GM18870 (cell line): ENCODE data around the gene SPATA31D1.

Experiments used
- ATAC-seq: cut with Tn5 transposase; IDR thresholded peaks from one replicate; pipeline ENCODE4 v1.9.1; 2021; ENCODE audit warnings: moderate library complexity; ENCODE audit not compliant: unreplicated experiment

The SPATA31D1 gene

DNA sequence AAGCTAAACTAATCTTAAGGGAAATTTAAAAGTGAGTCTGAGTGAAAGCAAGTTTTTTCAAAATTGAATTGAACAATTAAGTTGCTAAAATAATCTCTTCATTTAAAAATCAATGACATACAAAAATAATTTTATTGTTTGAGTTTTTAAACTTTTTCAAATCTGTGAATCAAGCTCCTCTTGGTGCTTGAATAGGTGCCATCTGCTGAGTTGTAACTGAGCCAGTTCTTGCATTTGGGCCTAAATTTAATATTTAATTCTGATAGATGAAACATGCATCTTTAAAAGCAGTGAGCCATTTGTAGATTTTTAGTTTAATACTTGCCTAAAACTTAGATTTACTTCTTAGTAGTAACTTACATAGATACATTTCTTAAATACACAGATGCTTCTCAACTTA is 31.8 kb downstream of the SPATA31D1 start:
- ATAC-seq = no peak

DNA sequence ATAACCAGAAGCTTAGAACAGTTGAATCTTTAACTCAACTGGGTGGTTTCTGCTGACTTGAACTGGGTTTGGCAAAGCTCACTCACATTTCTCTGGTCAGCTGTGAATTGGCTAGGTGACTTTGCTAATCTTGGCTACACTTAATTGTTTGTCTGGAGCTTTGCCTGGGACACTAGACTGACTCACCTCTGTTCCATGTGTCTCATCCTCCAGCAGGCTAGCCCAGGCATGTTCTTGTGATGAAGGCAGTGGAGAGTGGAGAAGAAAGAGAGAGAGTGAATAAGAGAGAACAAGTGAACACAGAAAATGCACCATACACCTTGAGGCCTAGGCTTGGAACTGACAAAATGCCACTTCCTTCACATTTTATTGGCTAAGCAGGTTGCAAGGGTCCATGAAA is 32.6 kb downstream of the SPATA31D1 start:
- no peak for ATAC-seq

DNA sequence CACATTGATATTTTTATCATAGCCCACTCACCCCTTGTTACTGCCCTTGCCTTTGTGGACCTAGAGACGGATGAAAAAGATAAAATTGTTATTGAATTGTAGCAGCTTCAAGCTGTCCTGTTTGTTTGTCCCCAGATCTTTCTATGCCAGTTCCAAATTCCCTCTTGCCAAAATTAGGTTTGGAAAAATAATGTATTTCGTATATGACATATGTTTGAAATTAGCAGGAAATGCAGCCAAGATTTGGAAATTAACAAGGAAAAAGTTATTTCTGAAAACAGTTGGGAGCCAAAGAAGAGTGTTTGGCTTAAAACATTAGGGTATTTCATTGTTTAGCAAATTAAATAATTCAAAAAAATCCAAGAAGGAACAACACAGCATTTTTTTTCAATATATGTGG is 33.5 kb downstream of the SPATA31D1 start:
- no peak for ATAC-seq

DNA sequence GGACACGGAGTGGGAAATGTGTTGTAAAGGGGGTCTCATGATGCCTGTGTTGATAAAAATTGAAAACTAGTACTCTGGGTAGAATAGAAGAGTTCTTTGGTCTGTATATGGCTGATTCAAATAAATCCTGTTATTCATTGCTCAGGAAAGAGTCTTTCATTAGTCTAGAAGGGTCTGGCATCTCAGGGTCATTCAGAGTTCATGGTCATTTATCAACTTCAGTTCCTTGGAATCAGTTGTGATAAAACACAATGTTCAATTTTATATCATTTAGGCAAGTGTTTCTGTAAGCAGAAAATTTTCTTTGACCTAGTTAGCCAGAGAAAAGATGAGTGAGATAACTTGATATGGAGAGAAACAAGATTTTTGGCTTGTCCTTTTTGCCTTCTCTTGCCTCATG is 36.3 kb downstream of the SPATA31D1 start:
- no peak for ATAC-seq

DNA sequence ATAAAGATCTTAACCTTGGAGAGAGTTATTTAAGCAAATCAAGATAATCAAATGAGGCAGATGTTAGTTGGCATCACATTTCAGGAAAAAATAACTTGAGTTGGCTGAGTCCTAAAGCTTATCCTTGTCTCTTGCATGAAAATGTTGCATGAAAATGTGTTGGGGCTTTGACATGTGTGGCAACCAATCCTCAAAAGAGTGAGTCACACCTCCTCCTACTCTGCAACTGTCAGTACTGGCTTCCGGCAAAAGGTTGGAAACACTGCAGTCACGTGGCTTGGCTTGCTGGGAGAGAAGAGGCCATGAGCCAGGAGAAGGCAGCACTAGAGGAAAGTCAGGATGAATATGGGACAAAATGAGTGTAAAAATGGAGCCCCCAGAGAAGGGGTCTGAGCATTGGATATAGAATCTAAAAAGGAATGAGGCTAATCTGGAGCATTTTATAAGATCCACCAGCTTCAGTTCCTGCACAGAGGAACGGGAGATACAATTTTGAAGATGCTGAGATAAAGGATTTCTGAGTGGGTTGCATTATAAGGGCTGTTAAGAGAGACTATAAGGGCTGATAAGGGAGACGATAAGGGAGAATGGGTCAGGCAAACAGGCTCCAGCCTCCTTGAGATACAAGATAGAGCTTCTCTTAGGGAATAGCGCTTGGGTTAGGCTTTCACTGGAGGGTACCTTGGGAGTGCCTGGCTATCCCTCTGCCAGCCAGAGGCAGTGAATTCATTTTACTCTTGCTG is 43.1 kb downstream of the SPATA31D1 start:
- ATAC-seq = no peak

DNA sequence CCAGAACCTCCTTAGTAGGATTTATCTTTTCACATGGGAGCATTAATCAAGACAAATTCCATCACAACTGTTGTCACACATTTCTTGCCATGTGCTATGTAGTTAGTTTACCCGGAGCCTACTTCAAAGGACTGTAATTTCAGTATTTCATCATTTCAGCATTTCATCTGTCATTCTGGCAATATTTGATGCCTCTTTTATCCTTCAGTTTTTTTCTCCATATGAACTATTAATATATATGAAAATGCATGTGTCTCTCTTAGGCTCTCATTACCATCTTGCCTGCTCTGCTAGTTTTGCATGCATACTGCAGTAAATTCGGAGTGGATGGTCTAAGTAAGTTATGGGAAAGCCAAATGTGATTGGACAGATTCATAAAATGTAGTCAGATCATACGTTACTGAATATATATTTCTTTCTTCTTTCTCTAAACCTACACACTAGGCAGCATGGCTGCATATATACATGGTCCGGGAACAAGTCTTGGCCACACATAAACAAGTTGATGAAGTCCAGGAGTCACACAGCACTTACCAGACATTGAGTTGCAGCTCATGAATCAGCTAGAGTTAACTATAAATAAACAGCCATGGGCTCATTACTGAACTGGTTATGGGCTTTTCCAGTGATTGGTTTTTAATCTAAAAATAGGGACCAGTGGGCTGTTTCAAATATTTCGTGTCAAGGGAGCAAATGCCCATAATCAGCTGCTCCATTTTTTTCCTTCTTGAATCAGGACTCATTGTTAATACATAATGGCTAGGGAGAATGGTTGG is 46.6 kb downstream of the SPATA31D1 start:
- ATAC-seq = no peak

DNA sequence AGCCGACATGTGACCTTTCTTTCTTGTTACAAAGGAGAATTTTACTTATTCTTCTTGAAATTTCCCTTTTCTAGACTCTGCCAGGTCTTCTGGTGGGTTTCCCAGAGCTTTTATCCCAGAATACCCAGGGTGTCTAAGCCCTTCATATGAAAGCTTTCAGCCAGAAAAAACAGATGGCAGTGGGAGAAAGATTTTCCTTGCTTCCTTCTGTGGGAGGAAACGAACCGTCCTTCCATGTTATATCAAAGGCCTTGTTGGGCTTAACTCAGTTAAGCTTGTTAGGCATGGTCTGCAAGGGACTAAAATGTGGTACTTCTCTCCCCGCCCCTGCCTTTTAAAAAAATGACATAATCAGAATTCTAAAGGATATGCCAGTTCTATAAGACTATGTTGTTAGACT is 47.5 kb downstream of the SPATA31D1 start:
- ATAC-seq = no peak

DNA sequence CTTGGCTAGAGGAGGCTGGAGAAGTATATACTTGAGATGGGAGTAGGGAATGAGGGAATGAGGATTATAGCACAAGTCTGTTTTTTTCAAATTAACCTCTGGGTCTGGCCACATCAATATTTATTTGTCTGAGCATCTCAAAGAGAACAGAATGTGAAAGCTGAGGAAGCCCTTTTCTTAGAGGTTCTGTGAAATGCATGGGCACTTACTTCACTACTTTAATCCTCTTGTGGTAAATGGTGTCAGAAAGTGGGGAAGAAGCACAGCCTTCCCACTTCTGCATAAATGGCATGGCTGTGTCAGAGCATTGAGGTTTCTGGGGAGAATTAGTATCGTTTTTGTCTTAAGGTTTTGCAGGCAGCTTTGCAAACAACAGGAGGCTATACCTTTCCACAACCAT is 48.6 kb downstream of the SPATA31D1 start:
- no peak for ATAC-seq

DNA sequence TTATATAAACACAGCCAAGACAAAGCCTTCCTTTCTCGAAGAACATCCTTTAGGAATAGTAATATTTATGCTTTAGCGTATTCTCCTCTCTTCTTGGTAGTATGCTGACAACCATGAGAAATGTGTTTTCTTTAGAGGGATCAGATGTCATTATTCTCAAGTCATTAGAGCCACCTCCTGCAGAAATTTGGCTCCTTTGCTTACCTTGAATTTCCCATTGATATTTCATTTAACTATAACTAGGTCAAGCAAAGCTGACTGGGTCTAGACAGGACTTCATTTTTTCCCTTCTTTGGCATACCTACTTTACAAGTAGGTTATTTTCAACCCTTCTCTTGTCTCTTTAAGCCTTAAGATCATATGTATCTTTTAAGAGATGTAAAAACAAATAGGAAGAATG is 50.3 kb downstream of the SPATA31D1 start:
- ATAC-seq = no peak
